Measurements from ENCODE around the gene ABI3.
"Not testable (repeated sequence)": the region's sequence is repeated elsewhere in the genome, so short reads cannot be mapped to it uniquely, and the experiment has no call there.

The ABI3 gene

DNA sequence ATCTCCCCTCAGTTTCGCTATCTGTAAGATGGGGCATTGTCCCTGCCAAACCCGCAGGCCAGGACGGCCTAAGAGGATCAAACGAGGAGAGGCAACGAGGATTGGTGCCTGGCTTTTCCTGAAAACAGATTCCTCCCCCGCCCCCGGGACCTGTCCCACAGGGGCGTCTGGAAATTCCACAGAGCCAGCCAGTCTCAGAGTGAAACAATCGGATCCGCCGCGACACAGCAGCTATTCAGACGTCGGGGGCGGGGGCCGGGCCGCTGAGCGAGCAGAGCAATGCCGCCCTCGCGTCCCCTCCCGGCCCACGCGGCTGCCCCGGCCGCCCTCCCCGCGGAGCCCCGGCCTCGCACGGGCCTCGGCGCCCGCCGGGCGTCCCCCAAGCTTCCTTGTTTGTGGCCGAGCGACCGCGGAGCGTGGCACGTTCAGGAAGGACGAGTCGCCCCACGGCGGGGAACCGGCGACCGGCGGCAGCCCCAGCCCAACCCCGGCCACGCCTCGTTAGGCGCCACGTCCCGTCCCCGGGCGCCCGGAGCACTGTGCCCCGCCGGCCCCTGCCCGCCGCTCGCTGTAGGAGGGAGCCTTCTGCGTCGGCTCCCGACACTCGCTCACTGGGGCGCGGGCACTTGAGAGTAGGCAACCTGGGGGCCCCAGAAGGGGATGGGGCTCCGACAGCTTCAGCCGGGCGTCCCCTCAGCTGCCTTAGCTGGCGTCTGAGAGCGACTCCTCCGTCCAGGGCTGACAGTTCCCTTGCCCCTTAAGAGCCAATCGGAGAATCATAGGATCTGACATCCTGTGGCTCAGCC, 49.7 kb downstream of the ABI3 start:
- no peak for DNase-seq

DNA sequence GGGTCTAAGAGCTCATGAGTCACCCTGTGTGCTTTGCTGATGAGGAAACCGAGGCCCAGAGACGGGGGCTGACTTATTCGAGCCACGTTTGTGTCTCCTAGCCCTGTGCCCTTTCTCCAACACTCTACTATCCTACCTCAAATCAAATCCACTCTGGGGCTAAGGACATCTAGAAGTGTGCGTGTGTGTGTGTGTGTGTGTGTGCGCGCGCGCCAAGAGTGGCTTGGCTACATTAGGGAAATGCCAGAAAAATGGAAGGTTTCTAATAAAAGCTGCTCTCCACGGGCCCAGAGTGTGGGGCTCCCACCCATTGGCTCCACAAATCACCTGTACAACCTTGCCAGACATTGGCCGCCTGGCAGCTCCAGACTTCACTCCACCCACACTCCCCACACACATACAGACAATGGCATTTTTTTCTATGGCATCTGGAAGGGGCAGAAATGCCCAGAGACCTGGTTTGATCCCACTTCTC, 50.3 kb downstream of the ABI3 start:
- no peak for DNase-seq

DNA sequence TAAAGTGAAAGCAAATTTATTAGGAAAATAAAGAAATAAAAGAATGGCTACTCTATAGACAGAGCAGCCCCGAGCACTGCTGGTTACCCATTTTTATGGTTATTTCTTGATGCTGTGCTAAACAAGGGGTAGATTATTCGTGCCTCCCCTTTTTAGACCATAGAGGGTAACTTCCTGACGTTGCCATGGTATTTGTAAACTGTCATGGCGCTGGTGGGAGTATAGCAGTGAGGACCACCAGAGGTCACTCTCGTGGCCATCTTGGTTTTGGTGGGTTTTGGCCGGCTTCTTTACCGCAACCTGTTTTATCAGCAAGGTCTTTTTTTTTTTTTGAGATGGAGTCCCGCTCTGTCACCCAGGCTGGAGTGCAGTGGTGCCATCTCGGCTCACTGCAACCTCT, 51.0 kb downstream of the ABI3 start:
- not testable (repeated sequence) for DNase-seq

DNA sequence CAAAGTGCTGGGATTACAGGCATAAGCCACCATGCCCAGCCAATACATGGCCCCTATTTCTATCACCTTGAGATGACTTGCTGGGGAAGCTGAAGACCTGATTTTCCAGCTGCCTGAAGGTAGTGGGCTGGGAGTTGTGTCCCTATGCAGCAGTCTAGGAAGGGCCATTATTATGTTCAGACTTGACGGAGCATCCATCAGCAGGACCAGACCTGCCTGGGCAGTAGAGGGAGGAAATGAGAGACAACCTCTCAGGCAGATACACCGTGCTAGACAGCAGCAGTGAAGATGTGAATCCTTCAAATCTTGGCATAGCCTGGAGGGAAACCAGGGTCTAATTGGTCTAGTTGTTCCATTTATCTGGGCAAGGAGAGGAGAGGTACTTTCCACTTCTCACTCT, 55.7 kb downstream of the ABI3 start:
- no peak for DNase-seq

DNA sequence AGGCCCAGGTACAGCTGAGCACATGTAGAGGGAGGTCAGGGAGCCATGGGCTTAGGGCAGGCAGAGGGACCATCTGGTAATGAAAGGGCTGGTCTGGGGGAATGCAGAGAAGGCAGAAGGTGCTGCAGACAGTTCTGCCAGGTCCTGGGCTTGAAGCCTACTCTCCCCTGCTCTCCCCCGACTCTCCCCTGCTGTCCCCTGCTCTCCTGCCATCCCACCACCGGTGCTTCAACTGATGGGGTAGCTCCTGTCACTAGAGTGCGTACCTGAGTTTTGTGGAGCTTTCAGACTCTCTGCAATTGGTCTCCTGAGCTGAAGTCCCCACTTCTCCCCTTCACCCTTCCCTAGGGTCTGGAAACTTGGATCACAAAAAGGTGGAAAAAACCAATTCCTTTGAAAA, 57.4 kb downstream of the ABI3 start:
- DNase-seq: no peak

DNA sequence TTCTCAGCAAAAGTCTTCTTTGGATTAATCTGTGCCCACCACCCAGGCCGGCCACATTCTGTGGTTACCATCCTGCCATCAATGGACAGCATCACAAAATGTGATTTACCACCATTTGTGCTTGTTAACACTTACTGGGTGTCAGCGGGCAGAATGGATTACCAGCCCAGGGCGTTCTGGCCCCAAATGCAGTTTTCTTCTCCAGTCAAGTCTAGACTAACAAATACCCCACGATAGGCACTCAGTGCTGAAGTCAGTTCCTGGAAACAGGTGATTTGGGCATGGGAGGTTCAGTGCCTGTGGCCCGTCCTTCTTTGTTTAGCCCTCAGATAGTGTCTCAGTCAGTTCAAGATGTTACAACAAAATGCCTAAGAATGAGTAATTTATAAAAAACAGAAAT, 58.8 kb downstream of the ABI3 start:
- DNase-seq: no peak
